ENCODE results near the gene PRUNE2.

DNA sequence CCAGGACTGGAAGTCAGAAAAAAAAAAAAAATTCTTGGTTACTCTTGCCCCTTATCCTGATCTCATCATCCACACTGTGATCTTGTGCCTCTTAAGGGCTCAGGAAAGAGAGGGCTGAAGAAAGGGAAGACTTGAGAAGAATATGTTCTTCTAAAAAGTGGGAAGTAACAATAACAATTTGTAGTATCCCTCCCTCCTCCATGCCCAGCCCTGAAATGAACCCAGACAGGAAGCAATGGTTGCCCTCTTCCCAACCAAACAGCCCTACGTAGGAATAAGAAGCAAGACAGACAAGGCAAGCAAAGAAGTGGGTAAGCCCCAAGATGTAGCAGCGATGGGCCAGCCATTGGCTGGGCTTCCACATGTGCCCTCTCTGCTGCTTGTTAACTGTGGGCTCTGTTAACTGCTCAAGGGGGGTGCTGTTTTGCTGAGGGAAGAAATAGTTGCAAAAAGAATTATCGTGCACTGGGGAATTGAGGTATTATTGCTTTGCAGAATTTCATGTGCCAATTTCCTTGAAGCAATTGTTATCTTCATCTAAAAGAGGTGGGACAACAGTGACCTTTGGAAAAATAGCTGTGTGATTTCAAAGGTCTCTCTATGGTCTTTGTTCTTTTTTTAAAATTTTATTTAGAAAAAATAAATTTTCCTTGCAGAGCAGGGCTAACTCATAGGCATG, 288.3 kb downstream of the PRUNE2 start:
- TF ChIP-seq, protein P1, sequence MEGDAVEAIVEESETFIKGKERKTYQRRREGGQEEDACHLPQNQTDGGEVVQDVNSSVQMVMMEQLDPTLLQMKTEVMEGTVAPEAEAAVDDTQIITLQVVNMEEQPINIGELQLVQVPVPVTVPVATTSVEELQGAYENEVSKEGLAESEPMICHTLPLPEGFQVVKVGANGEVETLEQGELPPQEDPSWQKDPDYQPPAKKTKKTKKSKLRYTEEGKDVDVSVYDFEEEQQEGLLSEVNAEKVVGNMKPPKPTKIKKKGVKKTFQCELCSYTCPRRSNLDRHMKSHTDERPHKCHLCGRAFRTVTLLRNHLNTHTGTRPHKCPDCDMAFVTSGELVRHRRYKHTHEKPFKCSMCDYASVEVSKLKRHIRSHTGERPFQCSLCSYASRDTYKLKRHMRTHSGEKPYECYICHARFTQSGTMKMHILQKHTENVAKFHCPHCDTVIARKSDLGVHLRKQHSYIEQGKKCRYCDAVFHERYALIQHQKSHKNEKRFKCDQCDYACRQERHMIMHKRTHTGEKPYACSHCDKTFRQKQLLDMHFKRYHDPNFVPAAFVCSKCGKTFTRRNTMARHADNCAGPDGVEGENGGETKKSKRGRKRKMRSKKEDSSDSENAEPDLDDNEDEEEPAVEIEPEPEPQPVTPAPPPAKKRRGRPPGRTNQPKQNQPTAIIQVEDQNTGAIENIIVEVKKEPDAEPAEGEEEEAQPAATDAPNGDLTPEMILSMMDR (IDR thresholded peaks at IDR 0.05; ENCODE audit: low read depth, low read length, poor library complexity, severe bottlenecking) = no peak
- TF ChIP-seq EZH2phosphoT487 (IDR thresholded peaks at IDR 0.05; ENCODE audit: borderline replicate concordance, low read length) = no peak
